ENCODE data around the gene LLGL2. TPM values are rescaled to one million over a fixed set of nuclear protein-coding genes. Genes with fewer than 3 reads are reported as not detected.
"Not testable (repeated sequence)": the region's sequence is repeated elsewhere in the genome, so short reads cannot be mapped to it uniquely, and the experiment has no call there.

Gene LLGL2
- total RNA-seq, 2 experiments from 2014 or later: 10.6 to 13.1 TPM

DNA sequence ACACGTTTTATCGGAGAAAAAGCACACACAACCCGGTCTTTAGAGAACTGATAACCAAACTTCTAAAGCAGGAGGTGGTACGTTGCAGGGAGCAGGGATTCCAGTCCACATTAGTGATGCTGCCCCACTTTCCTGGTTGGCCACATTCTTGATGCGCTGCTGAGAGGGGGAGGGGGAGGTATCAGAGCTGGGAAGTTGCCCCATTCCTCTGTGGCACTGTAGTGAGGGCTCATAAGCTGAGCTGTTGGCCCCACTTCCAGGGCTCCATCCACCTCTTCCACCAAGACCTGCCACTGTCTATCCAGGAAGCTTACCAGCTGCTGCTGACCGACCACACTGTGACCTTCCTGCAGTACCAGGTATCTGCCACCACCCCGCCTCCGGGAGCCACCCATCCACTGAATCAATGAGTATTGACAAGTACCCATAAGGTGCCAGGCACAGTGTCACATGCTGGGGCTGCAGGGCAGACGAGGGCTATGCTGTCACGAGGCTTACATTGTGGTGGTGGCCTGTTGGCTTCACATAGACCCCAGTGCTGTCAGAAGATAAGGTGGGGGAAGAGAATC is 8.1 kb upstream of the LLGL2 start:
- ChIA-PET POLR2A (interaction anchor here (0.6 to 1.5 kb wide), 4 partner anchors 8 to 61 kb away, joined by 3 to 10 read pairs (median 4); partner anchors contain the start of genes LLGL2 and TMEM94), CTCF (interaction anchor here (1.1 to 3.3 kb wide), 4 partner anchors 9 to 386 kb away, joined by 3 to 23 read pairs (median 9); partner anchors contain the start of gene LLGL2)

DNA sequence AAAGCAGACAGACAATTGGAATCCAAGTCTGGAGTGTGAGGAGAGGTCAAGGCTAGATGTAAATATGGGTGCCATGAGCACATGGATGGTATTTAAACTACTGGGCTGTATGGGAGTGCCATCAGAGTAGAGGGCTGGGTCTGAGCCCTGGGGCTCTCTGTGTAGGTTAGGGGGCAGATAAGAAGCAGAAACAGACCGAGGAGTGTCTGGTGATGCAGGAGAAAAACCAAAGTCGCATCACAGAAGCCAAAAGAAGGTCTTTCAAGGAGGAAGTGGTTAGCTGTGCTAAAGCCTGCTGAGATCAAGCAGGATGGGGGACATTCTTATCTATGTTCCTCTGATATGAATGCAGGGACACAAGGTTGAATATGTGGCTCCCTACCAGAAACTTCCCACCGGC is 7.3 kb upstream of the LLGL2 start:
- ChIA-PET POLR2A (interaction anchor here (0.5 to 1.1 kb wide), 2 partner anchors 62 to 195 kb away, joined by 3 to 7 read pairs; partner anchors contain the start of gene TMEM94), CTCF (interaction anchor here (1.6 to 3.3 kb wide), 2 partner anchors 8 to 70 kb away, joined by 5 to 23 read pairs; partner anchors contain the start of gene LLGL2)

DNA sequence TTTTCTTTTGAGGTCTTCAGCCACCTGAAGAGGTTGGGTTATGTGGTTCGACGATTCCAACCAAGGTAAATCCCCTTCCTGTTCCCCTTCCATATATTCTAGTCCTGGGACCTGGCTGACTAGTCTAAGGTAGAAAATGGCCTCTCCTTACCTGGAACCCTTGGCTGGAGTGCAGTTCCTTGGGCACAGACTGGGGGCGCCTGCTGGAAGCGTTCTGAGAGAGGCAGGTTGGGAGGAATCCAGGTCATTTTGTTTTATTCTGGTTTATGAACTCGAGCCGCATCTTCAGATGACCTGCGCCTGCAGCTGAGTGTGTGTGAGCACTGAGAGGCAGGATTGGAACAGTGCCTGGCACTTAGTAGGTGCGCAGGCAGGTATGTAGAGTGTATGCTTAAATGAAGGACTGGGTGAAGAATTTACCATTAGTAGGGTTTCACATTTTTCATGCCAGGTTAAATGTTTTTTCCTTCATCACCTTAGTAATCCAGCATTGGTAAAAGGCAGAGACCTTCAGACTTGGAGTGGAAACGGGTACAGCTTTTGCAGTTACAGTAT is 6.4 kb upstream of the LLGL2 start:
- ChIA-PET POLR2A (no interaction called here), CTCF (interaction anchor here (1.1 to 3.3 kb wide), 3 partner anchors 7 to 107 kb away, joined by 3 to 23 read pairs (median 3); partner anchors contain the start of gene LLGL2)

DNA sequence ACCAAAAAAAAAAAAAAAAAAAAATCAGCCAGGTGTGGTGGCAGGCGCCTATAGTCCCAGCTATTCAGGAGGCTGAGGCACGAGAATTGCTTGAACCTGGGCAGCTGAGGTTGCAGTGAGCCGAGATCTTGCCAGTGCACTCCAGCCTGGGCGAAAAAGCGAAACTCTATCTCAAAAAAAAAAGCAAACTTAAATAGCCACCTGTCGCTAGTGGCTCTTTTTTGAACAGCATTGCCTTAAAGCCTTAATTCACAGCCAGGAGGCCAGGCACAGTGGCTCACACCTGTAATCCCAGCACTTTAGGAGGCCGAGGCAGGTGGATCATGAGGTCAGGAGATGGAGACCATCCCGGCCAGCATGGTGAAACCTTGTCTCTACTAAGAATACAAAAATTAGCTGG is 5.1 kb upstream of the LLGL2 start:
- CTCF ChIA-PET: not testable (repeated sequence)
- POLR2A ChIA-PET: interaction anchor here (0.6 kb wide), 1 partner anchor 245 kb away, joined by 3 read pairs; no protein-coding TSS in a partner anchor

DNA sequence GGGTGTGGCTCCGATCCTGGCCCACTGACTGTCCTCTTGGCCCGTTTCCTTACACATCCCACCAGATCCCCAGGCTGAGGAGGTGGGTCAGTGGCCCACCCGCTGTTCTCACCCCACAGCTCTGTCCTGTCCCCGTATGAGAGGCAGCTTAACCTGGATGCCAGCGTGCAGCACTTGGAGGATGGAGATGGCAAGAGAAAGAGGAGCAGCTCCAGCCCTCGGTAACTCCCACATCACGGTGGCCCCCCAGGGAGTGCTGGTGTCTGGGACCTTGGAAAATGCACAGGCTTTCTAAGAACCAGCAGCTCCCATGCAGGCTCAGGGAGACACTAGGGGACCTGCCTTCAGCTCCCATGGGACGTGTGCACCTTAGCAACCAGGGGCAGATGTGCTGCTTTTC is 4.2 kb upstream of the LLGL2 start:
- POLR2A ChIA-PET: no interaction called here
- CTCF ChIA-PET: no interaction called here

DNA sequence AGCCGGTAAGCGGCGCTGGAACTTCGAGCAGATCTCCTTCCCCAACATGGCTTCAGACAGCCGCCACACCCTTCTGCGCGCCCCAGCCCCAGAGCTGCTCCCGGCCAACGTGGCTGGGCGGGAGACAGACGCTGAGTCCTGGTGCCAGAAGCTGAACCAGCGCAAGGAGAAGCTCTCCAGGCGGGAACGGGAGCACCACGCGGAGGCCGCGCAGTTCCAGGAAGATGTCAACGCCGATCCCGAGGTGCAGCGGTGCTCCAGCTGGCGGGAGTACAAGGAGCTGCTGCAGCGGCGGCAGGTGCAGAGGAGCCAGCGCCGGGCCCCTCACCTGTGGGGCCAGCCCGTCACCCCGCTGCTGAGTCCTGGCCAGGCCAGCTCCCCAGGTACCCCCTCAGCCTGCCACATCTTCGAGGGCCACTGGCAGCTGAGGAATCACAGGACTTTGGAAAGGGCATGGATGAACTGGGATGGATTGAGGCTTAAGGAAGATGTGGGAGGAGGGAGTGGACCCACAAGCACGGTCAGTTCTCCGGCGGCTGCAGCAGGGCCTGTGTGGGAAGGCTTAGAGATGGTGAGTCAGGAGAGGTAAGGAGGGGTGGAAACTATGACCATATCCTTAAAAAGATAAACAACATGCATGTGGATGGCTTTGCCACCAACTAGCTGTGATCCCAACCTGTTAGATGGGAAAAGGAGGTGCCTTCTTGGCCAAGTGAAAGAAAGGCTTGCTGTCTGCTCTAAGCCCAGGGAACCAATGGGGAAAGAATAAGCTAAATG is 3.4 kb upstream of the LLGL2 start:
- CTCF ChIA-PET: interaction anchor here (0.6 to 0.8 kb wide), 2 partner anchors 10 to 75 kb away, joined by 3 to 4 read pairs; no protein-coding TSS in a partner anchor
- POLR2A ChIA-PET: no interaction called here

DNA sequence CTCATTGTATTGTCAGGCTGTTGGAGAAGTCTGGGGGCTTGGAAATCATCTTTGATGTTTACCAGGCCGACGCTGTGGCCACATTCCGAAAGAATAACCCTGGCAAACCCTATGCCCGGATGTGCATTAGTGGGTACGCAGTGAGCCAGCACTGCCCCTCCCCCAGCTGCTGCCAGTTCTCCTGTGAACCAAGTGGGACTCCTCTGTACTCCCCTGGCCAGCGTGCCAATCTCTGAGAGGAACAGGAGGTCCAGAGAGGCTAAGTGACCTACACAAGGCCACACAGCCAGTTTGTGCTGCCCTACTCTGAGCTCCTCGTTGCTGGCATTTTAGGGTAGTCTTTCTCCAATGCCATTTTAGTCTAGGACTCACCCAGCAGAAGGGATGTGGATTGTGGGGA is 1.9 kb upstream of the LLGL2 start:
- POLR2A ChIA-PET: no interaction called here
- CTCF ChIA-PET: interaction anchor here (0.6 kb wide), 1 partner anchor 430 kb away, joined by 3 read pairs; no protein-coding TSS in a partner anchor

DNA sequence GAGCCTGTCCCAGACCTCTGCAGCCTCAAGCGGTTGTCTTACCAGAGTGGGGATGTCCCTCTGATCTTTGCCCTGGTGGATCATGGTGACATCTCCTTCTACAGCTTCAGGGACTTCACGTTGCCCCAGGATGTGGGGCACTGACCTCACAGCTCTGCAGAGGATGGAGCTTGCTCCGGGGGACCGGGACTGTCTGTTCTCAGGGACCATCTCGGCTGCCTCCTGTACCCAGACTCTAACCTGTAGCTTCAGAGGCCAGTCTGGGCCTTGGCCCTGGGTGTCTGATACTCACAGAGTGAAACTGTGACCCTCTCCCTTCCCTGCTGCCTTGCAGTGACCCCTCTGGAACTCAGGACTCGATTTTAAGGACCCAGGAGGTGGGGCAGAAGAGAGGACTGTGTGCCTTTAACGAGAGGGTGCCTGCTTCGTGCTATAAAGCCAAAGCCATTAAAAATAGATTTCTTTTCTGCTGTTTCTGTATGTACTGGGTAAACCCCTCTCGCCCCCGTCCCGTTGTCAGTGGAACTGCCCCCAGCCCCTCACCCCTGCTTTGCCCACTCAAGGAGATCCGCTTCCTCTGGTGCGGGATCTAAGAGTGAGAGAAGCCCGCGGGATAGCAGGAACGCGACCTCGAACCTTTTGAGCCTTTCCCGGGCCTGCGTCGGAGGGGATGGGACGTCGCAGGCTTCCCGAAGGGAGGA is 1.1 kb upstream of the LLGL2 start:
- ChIA-PET POLR2A (interaction anchor here (0.5 to 1.0 kb wide), 3 partner anchors 8 to 143 kb away, joined by 3 to 10 read pairs (median 4); partner anchors contain the start of genes TMEM94 and TSEN54), CTCF (interaction anchor here (0.6 to 3.5 kb wide), 3 partner anchors 7 to 430 kb away, joined by 3 to 23 read pairs (median 5); partner anchors contain the start of gene TSEN54)

DNA sequence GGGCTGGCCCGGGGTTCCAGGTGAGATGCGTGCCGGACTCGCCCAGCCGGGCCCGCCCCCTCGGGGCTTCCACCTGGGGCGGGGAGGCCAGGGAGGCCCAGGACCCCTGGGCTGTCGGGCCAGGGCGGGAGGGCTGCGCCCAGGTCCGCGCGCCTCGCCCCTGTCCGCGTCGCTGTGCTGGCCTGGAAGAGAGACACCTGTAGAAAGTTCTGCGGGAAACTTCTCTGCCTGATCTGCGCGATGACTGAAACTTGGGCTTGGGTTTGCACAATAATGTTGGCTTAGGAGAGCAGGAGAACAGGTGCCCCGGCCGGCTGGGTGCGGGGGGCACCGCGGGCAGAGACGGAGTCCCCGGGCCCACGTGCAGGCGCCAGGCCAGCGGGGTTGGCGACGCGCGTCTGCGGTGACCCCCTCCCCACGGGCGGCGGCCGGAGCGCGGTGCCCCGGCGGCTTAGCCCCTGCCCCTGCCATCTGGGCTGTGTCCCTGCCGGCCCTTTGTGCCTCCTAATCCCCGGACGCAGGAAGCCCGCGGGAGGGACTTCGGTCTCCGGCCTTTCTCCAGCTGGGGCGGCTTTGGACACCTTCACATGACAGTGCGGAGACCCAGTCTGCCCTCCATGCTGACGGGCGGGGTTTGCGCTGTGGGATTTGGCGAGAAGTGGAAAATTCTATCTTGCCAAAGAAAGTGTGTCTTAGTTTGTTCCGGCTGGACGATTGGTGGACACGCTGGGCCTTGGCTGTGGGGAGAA is 483 bp downstream of the LLGL2 start:
- POLR2A ChIA-PET: interaction anchor here (0.7 to 1.5 kb wide), 4 partner anchors 8 to 320 kb away, joined by 3 to 10 read pairs (median 6); partner anchors contain the start of genes MRPS7, NUP85 and TSEN54
- CTCF ChIA-PET: interaction anchor here (0.6 to 3.5 kb wide), 4 partner anchors 9 to 201 kb away, joined by 3 to 23 read pairs (median 4); partner anchors contain the start of gene TSEN54

DNA sequence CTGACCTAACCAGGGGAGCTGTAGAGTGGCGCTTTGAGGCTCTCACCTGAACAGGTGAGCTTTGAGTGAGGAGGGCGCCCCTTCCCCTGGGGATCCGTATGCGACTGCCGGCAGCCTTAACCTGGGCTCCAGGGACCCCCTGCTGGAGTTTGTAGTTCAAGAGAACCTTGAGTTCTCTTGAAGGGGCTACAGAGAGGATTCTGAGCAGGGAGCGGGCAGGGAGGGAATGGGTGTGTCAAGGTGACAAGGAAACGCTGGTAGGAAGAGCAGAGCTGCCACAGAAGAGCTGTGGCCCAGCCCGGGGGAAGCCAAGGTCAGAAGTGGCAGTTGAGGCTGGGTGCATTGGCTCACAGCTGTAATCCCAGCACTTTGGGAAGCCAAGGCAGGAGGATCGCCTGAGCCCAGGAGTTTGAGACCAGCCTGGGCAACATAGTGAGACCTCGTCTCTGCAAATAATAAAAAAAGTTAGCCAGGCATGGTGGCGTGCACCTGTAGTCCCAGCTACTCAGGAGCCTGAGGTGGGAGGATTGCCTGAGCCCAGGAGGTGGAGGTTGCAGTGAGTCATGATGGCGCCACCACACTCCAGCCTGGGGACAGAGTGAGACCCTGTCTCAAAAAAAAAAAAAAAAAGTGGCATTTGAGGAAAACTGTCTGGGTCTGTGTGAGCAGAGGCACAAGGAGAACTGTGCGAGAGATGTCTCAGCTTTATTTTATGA is 1.2 kb downstream of the LLGL2 start:
- ChIA-PET POLR2A (interaction anchor here (1.5 kb wide), 1 partner anchor 9 kb away, joined by 4 read pairs; no protein-coding TSS in a partner anchor), CTCF (interaction anchor here (0.8 to 3.5 kb wide), 2 partner anchors 9 to 59 kb away, joined by 3 to 23 read pairs; partner anchors contain the start of gene TSEN54)

DNA sequence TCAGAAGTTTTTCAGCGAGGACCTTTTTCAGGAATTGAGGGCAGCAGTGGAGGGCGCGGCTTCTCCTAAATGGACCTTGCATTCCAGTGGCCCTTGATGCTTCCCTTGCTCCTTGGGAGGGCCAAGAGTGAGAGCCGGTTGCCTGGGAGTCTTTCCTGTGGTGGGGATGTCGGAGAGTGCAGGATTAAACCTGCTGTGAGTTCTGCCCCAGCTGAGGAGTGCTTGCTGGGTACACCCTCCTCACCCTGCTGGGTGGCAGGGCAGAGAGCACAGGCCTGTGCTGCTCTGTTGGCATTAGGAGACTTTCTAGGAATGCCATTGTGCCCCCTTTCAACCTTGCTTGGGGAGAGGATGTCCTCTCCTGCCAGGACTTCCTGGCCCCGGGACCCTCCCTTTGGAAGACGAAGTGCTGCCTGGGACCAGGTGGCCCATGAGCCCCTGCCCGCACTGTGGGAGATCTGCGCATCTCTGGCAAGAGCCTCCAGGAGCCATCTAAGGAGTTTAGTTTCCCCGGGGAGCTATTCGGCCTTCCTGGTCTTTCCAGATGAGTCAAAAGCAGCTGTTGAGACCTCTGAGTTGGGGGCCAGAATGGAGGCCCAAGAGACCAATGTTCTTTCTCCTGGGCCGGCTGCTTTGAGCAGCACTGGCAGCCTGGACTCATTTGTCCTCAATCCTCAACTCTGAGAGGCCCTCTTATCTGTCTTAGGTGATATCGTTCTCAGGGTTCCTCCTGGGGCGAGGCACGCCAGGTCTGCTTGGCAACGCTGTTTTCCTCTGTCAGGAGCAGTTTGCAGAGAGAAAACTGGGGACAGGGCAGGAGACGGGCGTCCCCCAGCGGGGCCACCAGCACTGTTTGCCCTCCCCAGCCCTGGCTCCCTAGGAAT is 5.6 kb downstream of the LLGL2 start:
- POLR2A ChIA-PET: interaction anchor here (0.6 kb wide), 1 partner anchor 178 kb away, joined by 3 read pairs; no protein-coding TSS in a partner anchor
- CTCF ChIA-PET: no interaction called here

DNA sequence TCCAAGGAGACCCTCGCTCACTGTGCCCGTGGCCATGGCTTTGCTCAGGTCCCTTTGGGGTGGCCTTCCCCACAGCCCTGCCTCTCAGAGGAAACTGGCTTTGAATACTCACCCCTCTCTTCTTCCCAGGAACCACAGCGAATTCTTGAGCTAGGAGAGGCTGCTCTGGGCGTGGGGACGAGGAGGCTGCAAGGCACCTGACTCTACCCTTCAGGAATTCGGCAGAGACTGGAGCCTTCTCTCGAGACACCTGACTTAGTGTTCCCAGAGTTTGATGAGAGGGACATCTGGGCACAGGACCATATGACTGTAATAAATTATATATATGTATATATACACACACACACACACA is 6.2 kb downstream of the LLGL2 start:
- CTCF ChIA-PET: no interaction called here
- POLR2A ChIA-PET: interaction anchor here (0.6 kb wide), 1 partner anchor 178 kb away, joined by 3 read pairs; no protein-coding TSS in a partner anchor

DNA sequence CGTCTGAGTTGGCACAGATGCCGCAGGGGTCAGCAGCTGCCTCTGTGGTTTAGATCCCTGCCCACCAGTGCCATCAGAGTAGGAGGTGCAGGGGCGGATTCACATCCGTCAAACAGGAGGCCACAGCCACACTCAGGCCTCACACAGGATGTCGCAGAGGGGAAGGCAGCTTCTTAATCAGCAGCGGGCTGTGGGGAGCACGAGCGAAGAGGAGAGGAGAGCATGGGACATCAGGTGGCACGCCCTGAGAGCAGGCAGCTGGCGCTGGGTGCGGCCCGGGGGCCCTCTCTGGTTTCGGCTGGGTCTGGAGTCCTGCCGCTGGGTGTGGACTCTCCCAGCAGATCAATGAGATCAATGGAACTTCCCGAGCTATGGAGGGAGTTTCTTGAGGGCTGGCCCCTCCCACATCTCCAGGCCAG is 9.6 kb downstream of the LLGL2 start:
- CTCF ChIA-PET: interaction anchor here (0.9 to 2.4 kb wide), 5 partner anchors 10 to 215 kb away, joined by 3 to 13 read pairs (median 4); partner anchors contain the start of genes LLGL2 and TSEN54
- POLR2A ChIA-PET: interaction anchor here (0.6 to 1.6 kb wide), 4 partner anchors 16 to 537 kb away, joined by 3 to 7 read pairs (median 5); partner anchors contain the start of gene TMEM94

DNA sequence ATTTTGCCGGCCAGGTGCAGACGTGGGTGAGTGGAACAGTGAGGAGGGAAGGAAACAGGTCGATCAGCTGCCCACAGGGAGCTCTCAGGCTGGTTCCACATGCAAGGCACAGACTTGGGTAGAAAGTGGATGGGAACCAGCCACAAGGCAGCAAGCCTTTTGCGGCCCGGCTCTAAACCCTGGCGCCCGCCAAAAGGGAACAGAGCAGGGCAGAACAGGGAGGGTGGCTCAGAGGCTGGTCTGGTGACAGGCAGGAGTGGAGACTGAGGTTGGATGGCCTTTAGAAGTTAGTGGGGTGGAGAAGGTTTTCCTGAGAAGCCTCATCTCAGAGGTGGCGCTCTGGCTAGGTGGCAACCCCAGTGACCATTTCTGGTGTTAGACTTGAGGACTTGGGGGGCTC is 10.4 kb downstream of the LLGL2 start:
- ChIA-PET POLR2A (interaction anchor here (1.6 kb wide), 1 partner anchor 79 kb away, joined by 6 read pairs; the partner anchor contains the start of gene TMEM94), CTCF (interaction anchor here (1.0 to 2.4 kb wide), 4 partner anchors 11 to 214 kb away, joined by 4 to 13 read pairs (median 4); partner anchors contain the start of genes LLGL2 and TSEN54)

DNA sequence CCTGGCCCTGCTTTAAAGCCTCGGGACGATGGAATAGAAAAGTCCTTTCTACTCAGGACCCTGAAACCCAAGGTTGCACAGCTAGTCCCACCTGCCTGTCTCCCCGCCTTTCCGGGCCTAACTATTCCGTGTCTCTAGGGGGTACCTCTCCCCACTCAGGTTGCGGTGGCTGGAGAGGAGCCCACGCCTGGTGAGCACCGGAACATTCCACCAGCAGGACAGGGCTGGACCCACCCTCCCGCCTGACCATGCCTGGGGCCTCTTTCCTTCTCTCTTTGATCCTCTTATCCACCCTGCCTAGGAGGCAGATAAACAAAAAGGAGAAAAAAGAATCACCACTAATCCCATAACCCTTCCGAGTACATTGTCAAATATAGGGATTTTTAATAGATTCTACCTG is 10.9 kb downstream of the LLGL2 start:
- ChIA-PET CTCF (interaction anchor here (1.3 kb wide), 1 partner anchor 11 kb away, joined by 5 read pairs; the partner anchor contains the start of gene LLGL2), POLR2A (no interaction called here)

All from activated CD8-positive, alpha-beta memory T cell treated with anti-CD3 and anti-CD28 coated beads for 36 hours (primary cell).